C4-2B (cell line): ENCODE results near the gene ZFYVE28.

Experiments used
- H3K27ac ChIP-seq: fragments of 450-650 bp; 2 replicates; pipeline ENCODE4 v1.5.1; 2017
- CTCF ChIP-seq: fragments of 450-650 bp; conservative IDR thresholded peaks from 2 replicates; pipeline ENCODE4 v1.5.1; 2017; ENCODE audit warnings: mild to moderate bottlenecking
- ZFX ChIP-seq: fragments of 450-650 bp; IDR thresholded peaks from 2 replicates; pipeline ENCODE4 v1.6.1; 2017

The ZFYVE28 gene

GRCh38 chr4:2449511-2450392 is 31.3 kb upstream of the ZFYVE28 start:
- H3K27ac ChIP-seq: no peak overlapping the region
- TF ChIP-seq ZFX: no peak
- TF ChIP-seq CTCF: no peak

GRCh38 chr4:2449051-2449450 is 30.6 kb upstream of the ZFYVE28 start:
- TF ChIP-seq ZFX: no peak

GRCh38 chr4:2448589-2448988 is 30.1 kb upstream of the ZFYVE28 start:
- TF ChIP-seq CTCF: no peak
- no peak for TF ChIP-seq ZFX
- H3K27ac ChIP-seq: no peak overlapping the region

More at GRCh38 chr4:2449051-2449450, 30.6 kb upstream of the ZFYVE28 start:
- H3K27ac ChIP-seq: no peak overlapping the region

- no peak overlapping the region for H3K27ac ChIP-seq
- TF ChIP-seq CTCF (no peak), ZFX (no peak)
These were observed 28.5 kb upstream of the ZFYVE28 start for GRCh38 chr4:2446656-2447564.

- TF ChIP-seq CTCF (no peak), ZFX (no peak)
- H3K27ac ChIP-seq: no peak overlapping the region
These were observed 27.1 kb upstream of the ZFYVE28 start for GRCh38 chr4:2445571-2445970.

- TF ChIP-seq ZFX (no peak), CTCF (no peak)
- no peak overlapping the region for H3K27ac ChIP-seq
These were observed 26.7 kb upstream of the ZFYVE28 start for GRCh38 chr4:2445130-2445529.

- TF ChIP-seq ZFX (no peak), CTCF (no peak)
- no peak overlapping the region for H3K27ac ChIP-seq
These were observed 25.7 kb upstream of the ZFYVE28 start for GRCh38 chr4:2443956-2444740.
